ENCODE data around the gene CPPED1.

CPPED1 gene

DNA sequence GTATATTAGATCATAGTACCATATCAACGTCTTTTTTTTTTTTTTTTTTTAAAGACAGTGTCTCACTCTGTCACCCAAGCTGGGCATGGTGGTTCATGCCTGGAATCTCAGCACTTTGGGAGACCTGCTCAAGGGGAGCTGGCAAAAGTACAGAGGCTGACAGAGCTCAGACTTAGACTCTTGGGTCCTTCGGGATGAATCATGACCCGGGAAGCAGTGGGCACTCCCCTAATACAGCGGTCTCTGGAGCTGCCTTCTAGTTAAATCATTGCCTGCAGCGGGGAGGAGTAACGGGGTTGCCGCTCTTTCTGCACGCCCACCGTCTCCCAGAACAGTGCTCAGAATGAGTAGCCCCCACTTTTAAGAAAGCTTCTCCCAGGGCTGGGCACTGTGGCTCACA is 174.4 kb downstream of the CPPED1 start:
- DNase-seq, result no peak

DNA sequence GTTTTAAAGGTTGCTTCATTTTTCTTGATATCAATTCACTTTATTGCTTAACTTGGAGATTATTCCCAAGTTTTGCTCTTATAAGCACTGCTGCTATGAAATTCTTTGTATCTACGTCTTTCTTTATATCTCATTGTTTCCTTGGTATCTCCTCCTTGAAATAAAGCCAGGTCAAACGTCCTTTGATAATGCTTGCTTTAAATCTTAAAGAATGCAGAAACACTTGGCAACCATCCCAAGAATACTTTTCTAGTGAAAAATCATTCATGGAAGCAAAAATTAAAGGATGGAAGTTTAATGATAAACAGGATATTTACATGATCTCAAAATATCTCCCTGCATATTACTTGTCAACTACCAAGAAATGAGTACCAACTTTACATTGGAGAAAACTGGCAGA is 175.2 kb downstream of the CPPED1 start:
- no peak for DNase-seq

DNA sequence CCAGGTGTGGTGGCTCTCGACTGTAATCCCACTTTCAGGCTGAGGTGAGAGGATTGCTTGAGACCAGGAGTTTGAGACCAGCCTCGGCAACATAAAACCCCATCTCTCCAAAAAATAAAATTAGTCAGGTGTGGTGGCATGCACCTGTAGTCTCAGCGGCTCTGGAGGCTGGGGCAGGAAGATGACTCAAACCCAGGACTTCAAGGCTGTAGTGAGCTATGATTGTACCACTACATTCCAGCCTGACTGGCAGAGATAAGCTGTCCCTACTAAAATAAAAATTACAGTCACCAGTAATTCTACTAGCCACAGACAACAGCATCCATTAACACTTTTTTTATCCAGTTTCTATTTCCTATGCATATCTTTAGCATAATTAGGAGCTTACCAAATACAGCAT is 176.3 kb downstream of the CPPED1 start:
- DNase-seq, result no peak

DNA sequence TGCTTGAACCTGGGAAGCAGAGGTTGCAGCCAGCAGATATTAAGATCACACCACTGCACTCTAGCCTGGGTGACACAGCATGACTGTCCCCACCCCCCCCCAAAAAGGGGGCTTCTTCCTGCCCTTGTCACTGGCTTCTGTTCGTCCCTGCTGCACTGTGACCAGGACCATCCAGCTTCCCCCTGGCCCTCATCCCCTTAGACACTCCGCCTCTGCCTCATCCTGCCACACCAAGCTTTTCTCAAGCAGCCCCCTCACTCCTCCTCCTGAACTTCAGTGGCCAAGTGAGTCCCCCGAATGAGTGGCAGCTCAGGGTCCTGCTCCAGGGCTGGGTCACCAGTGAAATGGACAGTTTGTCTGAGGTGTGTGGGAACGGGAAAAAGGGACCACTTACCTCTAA is 177.3 kb downstream of the CPPED1 start:
- no peak for DNase-seq

DNA sequence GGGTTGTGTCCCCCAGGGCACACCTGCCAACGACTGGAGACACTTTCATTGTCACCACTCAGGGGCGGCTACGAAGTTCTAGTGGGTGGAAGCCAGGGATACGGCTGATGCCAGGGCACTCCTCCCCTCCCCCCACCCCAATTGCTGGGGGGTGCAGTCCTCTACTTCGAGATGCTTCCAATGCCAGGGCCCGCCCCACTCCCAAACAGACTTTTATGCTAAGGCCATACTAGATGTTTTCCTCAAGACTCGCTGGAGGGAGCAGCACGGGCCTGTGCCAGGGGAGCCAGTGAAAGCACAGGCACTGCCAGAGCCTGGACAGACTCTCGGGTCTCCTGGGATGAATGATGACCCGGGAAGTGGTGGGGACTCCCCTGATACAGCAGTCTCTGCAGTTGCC is 178.0 kb downstream of the CPPED1 start:
- no peak for DNase-seq

DNA sequence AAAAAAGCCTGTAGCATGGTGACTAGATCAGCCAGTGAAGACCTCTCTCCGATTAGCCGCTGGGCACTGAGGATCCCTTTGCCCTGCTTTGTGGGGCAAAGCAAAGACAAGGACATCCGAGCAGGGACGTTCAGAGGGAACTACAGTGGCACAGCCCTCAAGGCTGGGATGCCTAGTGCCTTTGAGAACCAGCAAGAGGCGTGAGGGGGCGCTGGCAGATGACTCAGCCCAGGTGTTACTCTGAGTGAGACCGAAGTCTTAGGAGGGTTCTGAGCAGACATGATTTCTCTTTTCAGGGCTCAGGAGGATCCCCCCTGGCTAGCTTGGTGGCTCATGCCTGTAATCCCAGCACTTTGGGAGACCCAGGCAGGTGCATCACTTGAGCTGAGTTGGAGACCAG is 178.6 kb downstream of the CPPED1 start:
- no peak for DNase-seq

DNA sequence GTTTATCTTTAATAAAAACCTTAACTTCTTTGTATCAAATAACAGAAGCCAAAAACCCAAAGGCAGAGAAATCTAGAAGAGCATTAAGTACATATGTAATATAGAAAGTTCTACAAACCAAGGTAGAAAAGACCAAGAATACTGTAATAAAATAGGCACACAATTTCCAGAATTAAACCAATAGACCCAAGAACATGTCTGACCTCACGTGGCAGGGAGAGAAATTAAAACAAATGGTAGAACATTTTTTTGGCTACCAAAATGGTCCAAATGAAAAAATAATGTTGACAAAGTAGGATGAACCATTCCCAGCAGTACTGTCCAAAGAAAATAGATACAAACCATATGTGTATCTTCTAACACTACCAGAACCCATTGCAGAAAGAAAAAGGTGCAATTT is 183.5 kb downstream of the CPPED1 start:
- no peak for DNase-seq

DNA sequence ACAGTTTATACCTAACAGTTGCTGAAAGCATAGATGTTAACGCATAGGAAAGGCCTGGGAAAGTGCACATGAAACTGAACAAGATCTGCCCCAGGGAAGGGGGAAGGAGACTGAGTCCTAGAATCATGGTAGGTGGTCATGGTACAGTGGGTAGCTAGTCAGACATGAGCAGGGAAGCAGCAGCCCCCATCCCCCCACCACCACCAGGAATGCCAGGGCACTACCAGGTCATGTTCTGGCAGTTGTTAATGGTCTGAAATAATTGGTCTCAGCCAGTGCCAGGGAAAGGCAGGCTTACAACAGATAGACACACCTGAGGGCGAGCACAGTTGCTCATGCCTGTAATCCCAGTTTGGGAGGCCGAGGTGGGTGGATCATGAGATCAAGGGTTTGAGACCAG is 185.2 kb downstream of the CPPED1 start:
- DNase-seq, result no peak

DNA sequence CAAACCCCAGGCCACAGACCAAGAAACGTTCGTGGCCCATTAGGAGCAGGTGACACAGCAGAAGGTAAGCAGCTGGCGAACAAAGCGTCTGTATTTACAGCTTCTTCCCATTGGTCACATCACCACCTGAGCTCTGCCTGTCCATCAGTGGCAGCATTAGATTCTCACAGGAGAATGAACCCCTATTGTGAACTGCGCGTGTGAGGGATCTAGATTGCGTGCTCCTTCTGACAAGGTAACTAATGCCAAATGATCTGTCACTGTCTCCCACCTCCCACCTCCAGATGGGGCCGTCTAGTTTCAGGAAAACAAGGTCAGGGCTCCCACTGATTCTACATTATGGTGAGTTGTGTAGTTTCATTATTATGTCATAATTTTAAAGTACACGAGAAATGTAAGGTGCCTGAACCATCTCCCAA is 186.3 kb downstream of the CPPED1 start:
- no peak for DNase-seq

DNA sequence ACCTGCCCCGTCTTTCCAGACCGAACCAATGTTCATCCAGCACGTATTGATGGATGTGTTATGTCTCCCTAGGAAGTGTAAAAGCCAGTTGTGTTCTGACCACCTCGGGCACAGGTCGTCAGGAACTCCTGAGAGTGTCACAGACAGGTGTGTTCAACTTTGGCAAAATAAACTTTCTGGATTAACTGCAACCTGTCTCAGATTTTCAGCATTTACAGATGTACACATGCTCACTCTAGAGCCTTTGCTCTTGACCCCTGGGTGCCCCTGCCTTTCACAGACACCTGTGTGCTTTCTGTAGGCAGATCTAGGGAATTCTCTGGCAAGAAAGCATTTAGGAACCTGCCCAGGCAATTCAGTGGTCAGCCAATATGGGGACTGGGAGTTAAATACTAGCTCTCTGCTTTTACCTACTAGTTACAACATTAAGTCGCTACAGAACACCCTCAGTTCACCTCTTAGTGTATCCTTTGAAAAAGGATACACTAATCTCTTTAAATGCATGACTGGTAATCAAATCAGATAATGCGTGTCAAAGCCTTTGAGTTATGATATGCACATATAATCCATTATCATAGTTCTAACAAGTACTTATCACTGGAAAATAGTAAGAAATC is 188.9 kb downstream of the CPPED1 start:
- no peak for DNase-seq

DNA sequence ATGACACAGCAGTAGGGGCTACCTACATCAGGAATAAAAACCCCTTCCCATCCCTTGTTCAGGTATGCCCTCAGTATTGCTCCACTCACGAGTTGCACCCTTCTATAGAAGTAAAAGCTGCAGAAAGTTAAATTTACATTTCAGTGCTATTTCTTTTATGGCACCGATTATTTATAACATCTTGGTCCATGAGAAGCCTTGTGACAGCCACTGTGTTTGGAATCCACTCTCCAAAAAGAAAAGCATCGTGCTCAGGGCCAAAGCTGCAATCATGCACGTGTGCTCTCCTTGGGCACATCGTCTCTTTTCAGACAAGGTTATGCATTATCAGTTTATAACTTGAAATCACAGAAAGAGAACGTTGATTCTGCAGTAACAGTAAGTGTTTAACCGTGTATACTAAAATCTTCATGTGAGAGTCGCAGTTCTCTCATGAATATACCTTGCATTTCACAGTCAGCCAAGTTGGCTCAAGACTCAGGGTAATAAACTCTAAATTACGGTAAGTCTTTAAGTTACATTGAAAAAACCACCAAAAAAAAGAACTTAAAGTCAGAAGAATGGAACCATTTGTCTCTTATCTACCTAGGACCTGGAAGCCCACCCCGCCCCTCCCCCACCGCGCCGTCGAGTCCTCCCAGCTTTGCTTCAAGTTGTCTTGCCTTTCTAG is 189.6 kb downstream of the CPPED1 start:
- no peak for DNase-seq

DNA sequence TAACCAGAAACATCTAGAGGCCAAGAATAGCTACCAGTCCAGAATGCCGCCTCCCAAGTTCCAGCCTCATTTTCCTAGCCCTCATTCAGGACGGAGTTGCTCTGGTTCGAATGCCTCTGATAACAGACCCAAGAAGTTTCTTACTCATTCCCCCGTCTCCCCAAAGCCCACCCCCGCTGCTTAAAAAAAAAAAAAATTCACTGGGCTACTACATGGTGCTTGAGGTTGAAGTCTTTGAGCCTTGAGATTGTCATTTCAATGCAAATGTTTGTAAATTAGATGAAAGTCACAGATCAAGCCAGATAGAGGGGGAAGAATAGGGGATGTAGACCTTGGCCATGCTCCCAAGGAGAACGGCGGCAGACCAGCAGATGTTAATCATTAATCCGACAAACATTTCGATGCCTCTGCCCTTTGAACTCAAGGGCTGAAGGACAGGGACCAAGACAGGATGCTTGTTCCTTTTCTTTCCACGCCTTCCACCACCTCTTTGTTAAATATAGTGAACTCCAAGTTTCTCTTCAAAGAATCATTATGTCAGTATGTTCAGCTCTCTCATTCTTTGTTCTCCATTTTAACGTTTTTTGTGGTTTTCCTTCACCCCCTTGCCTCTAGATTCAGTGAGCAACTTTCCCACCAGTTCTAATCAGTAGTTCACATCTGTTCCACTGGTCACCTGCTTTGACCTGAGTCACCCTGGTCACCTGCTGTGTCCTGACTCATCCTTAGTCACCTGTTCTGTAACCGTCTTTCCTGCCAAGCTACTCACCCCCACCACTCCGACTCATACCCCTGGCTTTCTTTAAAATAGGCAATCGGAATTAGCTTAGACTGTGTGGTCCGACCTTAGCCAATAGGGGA is 190.3 kb downstream of the CPPED1 start:
- DNase-seq, result no peak

DNA sequence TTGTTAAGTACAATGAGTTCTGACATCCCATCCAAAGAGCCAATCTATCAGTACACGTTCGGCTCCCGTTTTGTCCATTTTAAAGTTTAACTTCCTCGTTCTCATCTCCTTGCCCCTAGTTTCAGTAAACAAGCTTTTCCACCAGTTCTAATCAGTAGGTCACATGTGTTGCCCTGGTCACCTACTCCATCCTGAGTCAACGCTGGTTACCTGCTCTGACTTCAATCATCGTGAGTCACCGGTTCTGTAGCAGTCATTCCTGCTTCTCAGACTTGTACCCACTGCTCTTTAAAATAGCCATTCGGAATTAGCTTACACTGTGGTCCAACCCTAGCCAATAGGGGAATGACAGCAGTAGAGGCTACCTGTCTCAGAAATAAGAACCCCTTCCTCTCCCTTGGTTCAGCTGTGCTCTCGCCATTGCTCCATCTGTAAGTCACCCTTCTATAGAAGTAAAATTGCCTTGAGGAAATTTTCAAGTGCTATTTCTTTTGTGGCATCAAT is 191.0 kb downstream of the CPPED1 start:
- DNase-seq, result no peak

DNA sequence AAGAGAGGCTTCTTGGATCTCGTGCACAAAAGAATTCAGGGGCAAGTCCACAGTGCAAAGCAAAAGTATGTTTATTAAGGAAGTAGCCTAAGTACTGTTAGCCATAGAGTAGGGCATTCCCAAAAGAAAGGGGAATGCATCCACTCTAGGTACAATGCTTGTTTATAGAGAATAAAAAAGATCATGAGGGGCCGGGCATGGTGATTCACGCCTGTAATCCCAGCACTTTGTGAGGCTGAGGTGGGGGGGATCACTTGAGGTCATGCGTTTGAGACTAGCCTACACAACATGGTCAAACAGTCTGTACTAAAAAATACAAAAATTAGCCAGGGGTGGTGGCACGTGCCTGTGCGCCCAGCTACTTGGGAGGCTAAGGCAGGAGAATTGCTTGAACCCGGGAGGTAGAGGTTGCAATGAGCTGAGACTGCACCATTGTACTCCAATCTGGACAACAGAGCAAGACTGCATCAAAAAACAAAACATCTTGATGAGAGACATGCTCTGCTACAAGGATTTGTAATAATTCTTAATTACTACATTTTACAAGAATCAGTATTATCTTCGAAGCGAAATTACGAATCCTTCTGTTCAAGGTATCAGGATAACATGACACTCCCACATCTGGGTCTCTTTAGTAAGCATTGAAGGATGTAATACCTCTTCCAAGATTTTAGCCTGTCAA is 191.6 kb downstream of the CPPED1 start:
- no peak for DNase-seq

DNA sequence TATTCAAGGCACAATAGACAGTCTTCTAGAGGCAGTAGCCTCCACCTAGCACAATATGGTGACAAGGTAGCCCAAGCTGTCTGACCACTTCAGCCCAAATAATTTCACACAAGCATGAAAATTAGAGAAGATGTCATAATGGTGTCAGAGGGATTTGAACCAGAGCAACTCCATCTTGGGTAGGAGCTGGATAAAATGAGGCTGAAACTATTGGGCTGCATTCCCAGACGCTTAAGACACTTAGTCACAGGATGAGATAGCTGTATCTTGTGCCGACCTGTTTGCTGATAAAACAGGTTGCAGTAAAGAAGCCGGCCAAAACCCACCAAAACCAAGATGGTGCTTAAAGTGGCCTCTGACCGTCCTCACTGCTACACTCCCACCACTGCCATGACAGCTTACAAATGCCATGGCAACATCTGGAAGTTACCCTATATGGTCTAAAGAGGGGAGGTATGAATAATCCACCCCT is 192.6 kb downstream of the CPPED1 start:
- no peak for DNase-seq

DNA sequence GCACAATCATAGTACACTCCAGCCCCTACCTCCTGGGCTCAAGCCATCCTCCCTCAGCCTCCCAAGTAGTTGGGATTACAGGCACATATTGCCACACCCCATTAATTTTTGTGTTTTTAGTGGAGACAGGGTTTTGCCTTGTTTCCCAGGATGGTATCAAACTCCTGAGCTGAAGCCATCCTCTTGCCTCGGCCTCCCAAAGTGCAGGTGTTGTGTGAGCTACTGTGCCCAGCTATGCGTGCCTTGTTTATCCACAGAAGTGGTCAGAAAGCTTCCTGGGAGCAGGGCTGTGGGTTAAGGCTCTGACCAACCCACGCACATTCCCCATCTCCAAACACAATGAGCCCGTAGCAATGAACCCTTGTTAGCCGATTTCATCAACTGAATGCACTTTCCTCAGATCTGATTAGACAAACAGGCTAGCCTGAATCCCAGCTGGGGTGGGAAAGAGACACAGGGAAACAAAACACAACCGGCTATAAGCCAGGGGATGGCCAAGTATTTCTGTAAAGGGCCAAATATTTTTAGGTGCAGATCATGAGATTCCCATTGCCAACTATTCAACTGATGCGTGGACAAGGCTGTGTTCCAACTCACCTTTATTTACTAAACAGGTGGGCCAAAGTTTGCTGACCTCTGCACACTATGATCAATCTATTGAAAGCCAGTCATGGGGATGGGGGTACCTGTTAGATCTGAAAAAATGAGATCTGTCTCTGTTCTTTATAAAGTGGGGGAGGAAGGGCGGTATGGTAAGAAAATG is 193.6 kb downstream of the CPPED1 start:
- no peak for DNase-seq

Data from 8988T (cell line).